ENCODE data around the gene OR4Q3.
"Not testable (repeated sequence)": the region's sequence is repeated elsewhere in the genome, so short reads cannot be mapped to it uniquely, and the experiment has no call there.

The OR4Q3 gene

DNA sequence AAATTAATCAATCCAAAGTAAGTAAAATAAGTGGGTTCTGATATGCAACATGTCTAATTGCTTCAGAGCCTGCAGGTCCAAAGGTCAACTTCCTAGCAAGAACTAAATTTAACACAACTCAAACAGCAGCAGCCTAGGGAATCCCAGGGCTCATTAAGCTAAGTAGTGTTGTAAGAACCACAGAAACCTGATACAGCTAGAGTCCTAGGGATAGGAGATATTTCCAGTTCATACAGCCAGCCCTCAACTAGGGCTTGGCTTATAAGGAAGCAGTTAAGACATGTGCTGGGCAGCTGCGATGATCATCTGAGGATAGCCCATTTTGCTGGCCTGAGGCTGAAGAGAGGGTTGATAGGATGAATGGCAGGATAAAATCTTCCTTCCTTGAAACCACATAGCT is at the start of gene OR4Q3:
Gene OR4Q3 (plus strand): TSS at position 316 of the 400 bp plus-strand sequence.
- no peak for DNase-seq (ENCODE audit: low spot score)

DNA sequence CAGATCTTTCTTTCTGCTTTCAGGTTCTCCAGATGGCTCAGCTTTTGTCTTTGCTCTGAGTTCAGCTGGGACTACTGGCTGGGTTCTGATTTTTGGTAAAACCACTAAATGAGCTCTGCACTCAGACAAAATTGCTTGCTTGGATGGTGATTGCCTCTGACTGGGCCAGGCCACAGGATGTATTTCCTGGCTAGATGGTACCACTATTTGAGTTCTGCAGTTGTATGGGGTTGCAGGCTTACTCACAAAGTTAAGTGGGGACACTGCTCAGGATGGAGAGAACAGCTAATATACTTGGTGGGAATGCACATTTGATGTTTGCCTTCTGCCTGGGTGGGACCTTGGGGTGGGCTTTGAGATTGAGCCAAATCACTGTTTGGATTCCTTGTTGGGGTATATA is 14.0 kb upstream of the OR4Q3 start:
- no peak for DNase-seq (ENCODE audit: low spot score)

DNA sequence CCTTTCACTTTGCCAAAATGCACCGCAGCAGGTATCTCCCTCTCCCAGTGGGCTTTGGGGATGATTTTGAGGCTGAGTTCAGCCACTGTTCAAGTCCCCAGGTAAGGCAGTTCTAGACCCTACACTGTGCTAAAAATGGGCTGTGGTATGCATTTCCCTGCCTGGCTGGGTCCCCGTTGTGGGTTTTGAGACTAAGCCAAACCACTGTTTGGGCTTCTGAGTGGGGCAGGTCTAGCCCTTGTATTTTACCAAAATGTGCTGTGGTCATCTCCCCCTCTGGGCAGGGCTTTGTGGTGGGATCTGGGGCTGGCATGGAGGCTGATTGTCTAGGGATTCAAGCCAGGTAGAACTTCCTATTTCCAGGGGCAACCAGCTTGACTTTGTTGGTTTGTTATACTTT is 13.6 kb upstream of the OR4Q3 start:
- DNase-seq (ENCODE audit: low spot score), result no peak

DNA sequence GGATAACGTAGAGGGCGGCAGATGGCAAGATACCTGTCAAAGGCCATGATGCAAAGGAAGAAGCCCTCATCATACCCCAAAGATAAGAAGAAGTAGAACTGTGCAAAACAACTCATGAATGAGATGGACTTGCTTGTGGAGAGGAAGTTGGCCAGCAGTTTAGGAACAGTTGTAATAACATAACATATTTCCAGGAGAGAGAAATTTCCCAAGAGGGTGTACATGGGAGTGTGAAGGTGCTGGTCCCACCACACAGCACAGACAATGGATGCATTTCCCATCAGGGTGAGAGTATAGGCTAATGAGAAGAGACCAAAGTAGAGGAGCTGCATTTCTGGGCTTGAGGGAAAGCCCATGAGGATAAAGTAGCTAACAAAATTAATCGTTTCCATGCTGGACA is 9.5 kb upstream of the OR4Q3 start:
- DNase-seq (ENCODE audit: low spot score), result not testable (repeated sequence)

DNA sequence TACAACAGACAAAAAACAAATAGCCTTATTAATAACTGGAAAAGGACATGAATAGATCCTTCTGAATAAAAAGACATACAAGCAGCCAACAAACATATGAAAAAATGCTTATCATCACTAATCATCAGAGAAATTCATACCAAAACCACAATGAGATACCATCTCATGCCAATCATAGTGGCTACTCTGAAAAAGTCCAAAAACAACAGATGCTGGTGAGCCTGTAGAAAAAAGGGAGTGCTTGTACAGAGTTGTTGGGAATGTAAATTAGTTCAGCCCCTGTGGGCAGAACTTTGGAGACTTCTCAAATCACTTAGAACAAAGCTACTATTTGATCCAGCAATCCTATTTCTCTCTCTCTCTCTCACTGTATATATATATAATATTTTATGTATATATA is 8.9 kb downstream of the OR4Q3 start:
- DNase-seq (ENCODE audit: low spot score), result not testable (repeated sequence)

DNA sequence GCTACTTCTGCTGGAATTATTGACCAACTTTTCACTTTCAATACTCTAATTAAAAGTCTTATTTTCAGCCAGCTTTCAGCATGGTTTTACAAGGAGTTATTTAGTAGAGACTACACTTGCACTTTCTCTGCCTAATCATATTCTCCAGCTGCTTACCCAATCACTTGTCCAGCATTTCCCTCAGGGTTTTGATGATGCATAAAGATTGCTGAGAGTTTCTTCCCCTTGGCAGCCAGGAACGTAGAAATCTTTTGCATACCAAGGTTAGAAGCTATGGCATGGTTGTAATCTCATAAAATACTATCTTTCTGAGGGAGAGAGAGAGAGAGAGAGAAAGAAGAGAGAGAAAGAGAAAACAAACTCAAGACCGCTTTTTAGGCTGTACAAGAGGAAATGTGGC is 10.8 kb downstream of the OR4Q3 start:
- no peak for DNase-seq (ENCODE audit: low spot score)

DNA sequence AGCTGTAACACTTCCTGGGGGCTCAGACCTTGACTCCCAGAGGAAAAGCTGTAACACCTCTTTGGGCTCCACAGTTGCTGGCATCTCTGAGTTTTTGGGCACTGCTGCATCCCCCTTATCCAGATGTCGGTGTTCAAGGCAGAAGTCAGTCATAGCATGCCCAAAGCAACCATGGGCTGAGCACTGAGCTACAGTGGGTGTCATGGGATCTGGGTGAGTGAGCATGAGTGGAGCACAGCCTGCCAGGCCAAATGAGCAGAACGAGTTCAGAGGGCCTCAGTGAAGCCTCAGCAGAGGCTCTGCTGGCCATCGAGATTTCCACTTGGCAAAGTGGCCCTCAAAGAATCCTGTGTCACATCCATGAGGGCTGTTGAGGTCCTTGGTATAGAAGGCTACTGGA is 28.1 kb downstream of the OR4Q3 start:
- not testable (repeated sequence) for DNase-seq (ENCODE audit: low spot score)

DNA sequence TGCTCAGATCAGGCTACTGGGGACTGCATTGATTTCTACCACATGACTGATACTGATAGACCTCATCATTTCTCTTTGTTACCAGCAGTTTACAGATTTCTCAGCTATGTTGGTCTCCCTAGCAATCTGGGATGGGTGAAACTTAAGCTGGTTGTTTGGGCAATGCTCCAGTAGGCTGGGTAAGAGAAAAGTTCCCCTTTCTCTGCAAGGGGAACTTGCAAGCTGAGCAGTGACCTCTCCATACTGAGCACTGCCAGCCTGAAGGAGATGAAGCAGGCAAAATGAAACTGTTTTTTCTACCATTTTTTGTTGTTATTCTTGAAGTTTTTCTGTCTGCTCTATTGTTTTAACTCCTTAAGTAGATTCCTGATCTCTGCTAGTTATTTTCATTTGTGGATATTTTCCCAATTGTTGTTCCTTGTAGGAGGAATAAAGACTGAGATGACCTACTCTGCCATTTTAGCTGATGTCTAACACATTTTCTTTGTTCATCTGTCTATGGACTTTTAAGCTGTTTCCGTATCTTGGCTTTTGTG is 28.6 kb downstream of the OR4Q3 start:
- no peak for DNase-seq (ENCODE audit: low spot score)

DNA sequence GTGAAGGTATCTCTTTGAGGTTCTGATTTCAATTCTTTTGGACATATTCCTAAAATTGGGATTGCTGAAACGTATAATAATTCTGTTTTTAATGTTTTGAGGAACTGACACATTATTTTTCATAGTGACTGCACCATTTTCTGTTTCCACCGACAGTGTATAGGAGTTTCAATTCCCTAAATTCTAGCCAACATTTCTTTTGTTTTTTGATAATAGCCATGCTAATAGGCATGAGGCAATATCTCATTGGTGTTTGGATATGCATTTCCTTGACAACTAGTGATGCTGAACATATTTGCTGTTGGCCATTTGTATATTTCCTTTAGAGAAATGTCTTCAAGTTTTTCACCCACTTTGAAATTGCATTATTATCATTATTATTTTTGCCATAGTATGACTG is 29.1 kb downstream of the OR4Q3 start:
- not testable (repeated sequence) for DNase-seq (ENCODE audit: low spot score)

DNA sequence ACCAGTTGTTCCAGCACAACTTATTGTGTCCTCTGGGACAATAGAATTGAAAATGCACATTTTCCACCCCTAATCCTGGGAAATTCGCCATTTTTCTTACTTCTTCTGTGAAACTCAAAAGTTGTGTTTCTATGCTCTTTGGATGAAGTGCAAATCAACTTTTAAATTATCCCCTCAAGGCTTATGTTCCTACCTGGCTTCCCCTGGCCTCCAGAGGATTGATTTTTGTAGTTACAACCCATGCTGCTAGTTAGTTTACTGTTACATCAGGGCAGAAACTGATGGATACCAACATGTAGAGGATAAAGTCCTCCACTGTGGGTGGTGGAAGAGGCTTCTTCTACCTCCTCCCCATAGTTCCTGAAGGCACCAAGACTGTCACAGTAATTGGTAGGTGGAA is 29.8 kb downstream of the OR4Q3 start, which contains the start of gene OR4M1:
Gene OR4M1 (plus strand): TSS at position 301 of the 400 bp plus-strand sequence. CDS start 6,819 bp downstream, outside the sequence.
- DNase-seq (ENCODE audit: low spot score), result not testable (repeated sequence)

DNA sequence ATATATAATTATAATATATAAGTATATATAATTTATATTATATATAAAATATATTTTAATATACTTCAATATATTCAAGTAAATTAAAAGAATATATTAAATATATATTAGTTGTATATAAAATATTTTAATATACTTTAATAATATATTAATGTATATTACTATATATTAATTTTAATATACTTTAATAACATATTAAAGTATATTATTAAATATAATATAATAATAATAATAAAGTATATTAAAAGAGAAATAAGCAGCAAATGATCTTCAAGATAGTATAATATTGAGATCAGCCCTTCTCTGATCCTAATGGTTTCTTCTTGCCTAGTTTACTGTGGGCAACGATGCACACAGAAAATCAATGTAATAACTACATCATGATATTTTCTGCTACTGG is 32.2 kb downstream of the OR4Q3 start:
- DNase-seq (ENCODE audit: low spot score), result no peak

DNA sequence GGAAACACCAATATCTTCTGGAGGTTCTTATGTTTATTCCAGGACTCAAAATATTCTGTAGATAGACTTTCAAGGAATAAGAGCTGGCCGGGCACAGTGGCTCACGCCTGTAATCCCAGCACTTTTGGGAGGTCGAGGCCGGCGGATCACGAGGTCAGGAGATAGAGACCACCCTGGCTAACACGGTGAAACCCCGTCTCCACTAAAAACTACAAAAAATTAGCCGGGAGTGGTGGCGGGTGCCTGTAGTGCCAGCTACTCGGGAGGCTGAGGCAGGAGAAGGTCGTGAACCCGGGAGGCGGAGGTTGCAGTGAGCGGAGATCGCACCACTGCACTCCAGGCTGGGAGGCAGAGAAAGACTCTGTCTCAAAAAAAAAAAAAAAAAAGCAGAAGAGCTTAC is 42.5 kb downstream of the OR4Q3 start:
- not testable (repeated sequence) for DNase-seq (ENCODE audit: low spot score)

DNA sequence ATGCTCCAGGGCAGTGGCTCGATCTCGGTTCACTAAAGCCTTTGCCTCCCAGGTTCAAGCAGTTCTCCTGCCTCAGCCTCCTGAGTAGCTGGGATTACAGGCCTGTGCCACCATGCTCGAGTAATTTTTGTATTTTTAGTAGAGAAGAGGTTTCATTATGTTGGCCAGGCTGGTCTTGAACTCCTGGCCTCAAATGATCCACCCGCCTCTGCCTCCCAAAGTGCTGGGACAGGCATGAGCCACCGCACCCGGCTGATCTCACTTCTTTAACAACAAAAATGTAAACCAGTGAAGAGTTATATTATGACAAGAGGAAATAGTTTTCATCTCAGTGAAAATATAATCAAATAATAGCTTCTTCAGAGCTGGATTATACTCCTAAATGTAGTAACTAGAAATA is 43.9 kb downstream of the OR4Q3 start:
- DNase-seq (ENCODE audit: low spot score), result not testable (repeated sequence)

DNA sequence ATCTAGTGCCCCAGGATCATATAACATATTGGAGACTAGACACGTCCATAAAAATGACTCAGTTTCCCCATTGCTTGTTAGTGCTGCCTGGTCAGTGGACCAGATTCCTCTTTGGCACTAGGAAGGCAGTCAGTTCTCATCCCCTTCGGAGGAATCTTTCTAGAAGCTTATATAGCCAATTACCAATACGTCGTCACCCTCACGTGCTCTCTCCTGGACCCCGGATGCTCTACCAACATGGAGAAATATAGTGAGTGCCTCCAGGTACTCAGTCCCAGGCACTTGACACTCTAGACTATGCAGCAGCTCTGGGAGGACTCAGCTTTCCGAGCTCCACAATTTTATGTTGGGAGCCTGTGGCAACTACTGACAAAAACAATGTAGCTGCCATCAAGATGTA is 44.8 kb downstream of the OR4Q3 start:
- DNase-seq (ENCODE audit: low spot score), result not testable (repeated sequence)

DNA sequence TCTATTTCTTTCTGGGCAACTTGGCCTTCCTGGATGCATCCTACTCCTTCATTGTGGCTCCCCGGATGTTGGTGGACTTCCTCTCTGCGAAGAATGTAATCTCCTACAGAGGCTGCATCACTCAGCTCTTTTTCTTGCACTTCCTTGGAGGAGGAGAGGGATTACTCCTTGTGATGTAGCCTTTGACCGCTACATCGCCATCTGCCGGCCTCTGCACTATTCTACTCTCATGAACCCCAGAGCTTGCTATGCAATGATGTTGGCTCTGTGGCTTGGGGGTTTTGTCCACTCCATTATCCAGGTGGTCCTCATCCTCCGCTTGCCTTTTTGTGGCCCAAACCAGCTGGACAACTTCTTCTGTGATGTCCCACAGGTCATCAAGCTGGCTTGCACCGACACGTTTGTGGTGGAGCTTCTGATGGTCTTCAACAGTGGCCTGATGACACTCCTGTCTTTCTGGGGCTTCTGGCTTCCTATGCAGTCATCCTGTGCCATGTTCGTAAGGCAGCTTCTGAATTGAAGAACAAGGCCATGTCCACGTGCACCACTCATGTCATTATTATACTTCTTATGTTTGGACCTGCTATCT is 53.2 kb downstream of the OR4Q3 start:
- DNase-seq (ENCODE audit: low spot score), result not testable (repeated sequence)

All from kidney tubule cell (primary cell).